ENCODE measurements around the gene CELF2.
"Not testable (repeated sequence)": the region's sequence is repeated elsewhere in the genome, so short reads cannot be mapped to it uniquely, and the experiment has no call there.

CELF2 gene

GRCh38 chr10:11366889-11367288, 349.2 kb downstream of the CELF2 start:
- DNase-seq, result not testable (repeated sequence)

GRCh38 chr10:11367505-11367904, 349.8 kb downstream of the CELF2 start:
- DNase-seq, result no peak

GRCh38 chr10:11373717-11374171, 356.1 kb downstream of the CELF2 start:
- no peak for DNase-seq

GRCh38 chr10:11377267-11377666, 359.6 kb downstream of the CELF2 start:
- DNase-seq, result no peak

- no peak for DNase-seq
Observed at GRCh38 chr10:11378835-11379234, 361.2 kb downstream of the CELF2 start.

GRCh38 chr10:11379771-11380170, 362.1 kb downstream of the CELF2 start:
- DNase-seq, result no peak

GRCh38 chr10:11381023-11381422, 363.4 kb downstream of the CELF2 start:
- DNase-seq, result no peak

GRCh38 chr10:11381511-11381910, 363.8 kb downstream of the CELF2 start:
- no peak for DNase-seq

GRCh38 chr10:11382187-11382586, 364.5 kb downstream of the CELF2 start:
- DNase-seq, result no peak

- DNase-seq, result no peak
Observed at GRCh38 chr10:11386044-11386443, 368.4 kb downstream of the CELF2 start.

All from NCI-H2029 (cell line).